ENCODE results near the gene MOB1B.
A peak's percentile ranks its signal among the peaks of the same experiment; 100 is the strongest.
"Not testable (repeated sequence)": the region's sequence is repeated elsewhere in the genome, so short reads cannot be mapped to it uniquely, and the experiment has no call there.

Gene MOB1B

DNA sequence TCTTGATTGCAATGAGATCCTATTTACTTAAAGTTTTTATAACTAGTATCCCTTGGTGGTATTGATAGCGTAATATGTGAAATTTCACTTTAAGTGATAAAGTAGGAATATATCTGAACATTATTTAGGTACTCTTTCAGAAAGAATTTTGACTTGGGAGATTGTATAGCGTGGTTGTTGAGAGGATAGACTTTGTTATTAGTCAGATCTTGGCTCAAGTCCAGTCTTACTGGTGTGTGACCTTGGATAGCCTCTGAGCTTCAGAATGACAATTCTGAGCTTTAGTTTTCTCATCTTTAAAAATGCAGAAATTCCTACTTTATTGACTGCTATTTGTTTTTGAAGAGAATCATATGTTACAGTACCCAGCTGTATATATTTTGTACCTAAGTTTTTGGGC is 123.9 kb downstream of the MOB1B start:
- peaks cover 11% of the 10 kb centered on the region for H3K4me1 ChIP-seq (ENCODE audit: insufficient read depth, poor library complexity, severe bottlenecking)
- DNase-seq (ENCODE audit: low spot score) (no peak), ATAC-seq (ENCODE audit: low read depth) (peak; percentile 78)
- no peak overlapping the region for H3K27ac ChIP-seq (ENCODE audit: poor library complexity, severe bottlenecking)
- no peaks in the 10 kb centered on the region for H3K27me3 ChIP-seq (ENCODE audit: insufficient read depth, poor library complexity, severe bottlenecking)
- no peak overlapping the region for H3K4me3 ChIP-seq (ENCODE audit: severe bottlenecking)
- peaks cover 59% of the 10 kb centered on the region for H3K36me3 ChIP-seq (ENCODE audit: low read depth)
- no peaks in the 10 kb centered on the region for H3K9me3 ChIP-seq (ENCODE audit: severe bottlenecking)
- TF ChIP-seq, protein P1, sequence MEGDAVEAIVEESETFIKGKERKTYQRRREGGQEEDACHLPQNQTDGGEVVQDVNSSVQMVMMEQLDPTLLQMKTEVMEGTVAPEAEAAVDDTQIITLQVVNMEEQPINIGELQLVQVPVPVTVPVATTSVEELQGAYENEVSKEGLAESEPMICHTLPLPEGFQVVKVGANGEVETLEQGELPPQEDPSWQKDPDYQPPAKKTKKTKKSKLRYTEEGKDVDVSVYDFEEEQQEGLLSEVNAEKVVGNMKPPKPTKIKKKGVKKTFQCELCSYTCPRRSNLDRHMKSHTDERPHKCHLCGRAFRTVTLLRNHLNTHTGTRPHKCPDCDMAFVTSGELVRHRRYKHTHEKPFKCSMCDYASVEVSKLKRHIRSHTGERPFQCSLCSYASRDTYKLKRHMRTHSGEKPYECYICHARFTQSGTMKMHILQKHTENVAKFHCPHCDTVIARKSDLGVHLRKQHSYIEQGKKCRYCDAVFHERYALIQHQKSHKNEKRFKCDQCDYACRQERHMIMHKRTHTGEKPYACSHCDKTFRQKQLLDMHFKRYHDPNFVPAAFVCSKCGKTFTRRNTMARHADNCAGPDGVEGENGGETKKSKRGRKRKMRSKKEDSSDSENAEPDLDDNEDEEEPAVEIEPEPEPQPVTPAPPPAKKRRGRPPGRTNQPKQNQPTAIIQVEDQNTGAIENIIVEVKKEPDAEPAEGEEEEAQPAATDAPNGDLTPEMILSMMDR (IDR thresholded peaks at IDR 0.05; ENCODE audit: poor library complexity, severe bottlenecking) = no peak

DNA sequence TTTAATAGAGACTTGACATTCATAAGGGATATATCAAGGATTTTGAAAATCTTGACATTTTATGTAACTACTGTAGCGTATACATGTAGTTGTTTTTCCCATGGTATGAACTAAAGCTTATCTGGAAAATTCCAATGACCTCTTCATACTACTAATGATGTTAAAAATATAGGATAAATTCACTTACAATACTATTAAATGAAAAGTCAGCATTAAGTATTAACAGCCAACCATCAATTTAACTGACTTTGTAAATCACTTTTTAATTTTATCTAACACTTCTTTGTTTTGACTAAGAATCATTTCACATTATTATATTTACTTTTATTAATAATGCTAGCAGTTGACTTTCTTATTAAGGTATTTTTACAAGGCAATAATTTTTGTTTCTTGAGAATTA is 125.4 kb downstream of the MOB1B start:
- Histone ChIP-seq H3K4me3 (ENCODE audit: severe bottlenecking) (no peak overlapping the region), H3K27ac (ENCODE audit: poor library complexity, severe bottlenecking) (no peak overlapping the region), H3K9me3 (ENCODE audit: severe bottlenecking) (no peaks in the 10 kb centered on the region), H3K27me3 (ENCODE audit: insufficient read depth, poor library complexity, severe bottlenecking) (no peaks in the 10 kb centered on the region), H3K4me1 (ENCODE audit: insufficient read depth, poor library complexity, severe bottlenecking) (peaks cover 11% of the 10 kb centered on the region), H3K36me3 (ENCODE audit: low read depth) (peaks cover 58% of the 10 kb centered on the region)
- DNase-seq (ENCODE audit: low spot score) (no peak), ATAC-seq (ENCODE audit: low read depth) (no peak)
- TF ChIP-seq, protein P1 (IDR thresholded peaks at IDR 0.05; ENCODE audit: poor library complexity, severe bottlenecking) = no peak

DNA sequence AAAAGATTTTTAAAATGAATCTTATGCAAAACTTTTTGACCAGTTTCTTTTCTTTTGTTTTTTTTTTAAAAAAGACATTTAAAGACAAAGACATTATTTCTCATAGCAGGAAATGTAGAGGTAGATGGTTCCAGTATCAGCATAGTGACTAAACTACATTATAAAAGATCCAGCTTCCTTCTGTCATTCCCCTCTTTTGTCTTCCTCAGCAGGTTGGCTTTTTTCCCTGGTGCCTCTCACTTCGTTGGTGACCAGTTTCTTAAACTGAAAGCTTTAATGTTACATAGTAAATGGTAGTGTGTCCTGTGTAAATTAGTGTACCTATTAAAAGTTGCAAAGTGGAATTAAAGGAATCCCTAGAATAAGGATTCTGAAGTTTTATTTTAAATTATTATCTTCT is 127.3 kb downstream of the MOB1B start:
- TF ChIP-seq, protein P1 (IDR thresholded peaks at IDR 0.05; ENCODE audit: poor library complexity, severe bottlenecking) = no peak
- H3K4me3 ChIP-seq (ENCODE audit: severe bottlenecking) = no peak overlapping the region
- H3K27me3 ChIP-seq (ENCODE audit: insufficient read depth, poor library complexity, severe bottlenecking) = no peaks in the 10 kb centered on the region
- peaks cover 11% of the 10 kb centered on the region for H3K4me1 ChIP-seq (ENCODE audit: insufficient read depth, poor library complexity, severe bottlenecking)
- no peaks in the 10 kb centered on the region for H3K9me3 ChIP-seq (ENCODE audit: severe bottlenecking)
- H3K36me3 ChIP-seq (ENCODE audit: low read depth) = peaks cover 45% of the 10 kb centered on the region
- ATAC-seq (ENCODE audit: low read depth) = no peak
- H3K27ac ChIP-seq (ENCODE audit: poor library complexity, severe bottlenecking) = no peak overlapping the region
- DNase-seq (ENCODE audit: low spot score) = no peak

DNA sequence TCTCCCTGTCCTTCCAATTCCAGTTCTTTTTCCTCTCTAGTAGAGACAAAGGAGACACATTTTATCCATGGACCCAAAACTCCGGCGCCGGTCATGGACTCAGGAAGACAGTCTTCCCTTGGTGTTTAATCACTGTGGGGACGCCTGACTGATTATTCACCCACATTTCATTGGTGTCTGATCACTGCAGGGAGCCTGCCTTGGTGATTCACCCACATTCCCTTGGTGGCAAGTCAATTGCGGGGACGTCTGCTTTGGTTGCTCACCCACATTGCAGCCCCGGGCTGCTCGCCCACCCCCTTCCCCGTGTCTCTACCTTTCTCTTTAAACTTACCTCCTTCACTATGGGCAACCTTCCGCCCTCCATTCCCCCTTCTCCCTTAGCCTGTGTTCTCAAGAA is 129.9 kb downstream of the MOB1B start:
- H3K27ac ChIP-seq (ENCODE audit: poor library complexity, severe bottlenecking); ATAC-seq (ENCODE audit: low read depth); H3K4me1 ChIP-seq (ENCODE audit: insufficient read depth, poor library complexity, severe bottlenecking); DNase-seq (ENCODE audit: low spot score); H3K27me3 ChIP-seq (ENCODE audit: insufficient read depth, poor library complexity, severe bottlenecking); H3K9me3 ChIP-seq (ENCODE audit: severe bottlenecking); H3K4me3 ChIP-seq (ENCODE audit: severe bottlenecking): not testable (repeated sequence)
- peaks cover 37% of the 10 kb centered on the region for H3K36me3 ChIP-seq (ENCODE audit: low read depth)

Measured in RWPE2 (cell line).